GM12874 (cell line): Measurements from ENCODE around the gene CCDC154.

Experiments
- TF ChIP-seq, protein P1 (sequence below): IDR thresholded peaks from 2 replicates; pipeline ENCODE4 v1.5.1; 2011; ENCODE audit warnings: low read depth, mild to moderate bottlenecking, control low read depth, low read length, moderate library complexity; ENCODE audit not compliant: insufficient read depth

Gene CCDC154

GRCh38 chr16:1455190-1456171 lies 11.1 kb upstream of the CCDC154 start:
- TF ChIP-seq, protein P1, sequence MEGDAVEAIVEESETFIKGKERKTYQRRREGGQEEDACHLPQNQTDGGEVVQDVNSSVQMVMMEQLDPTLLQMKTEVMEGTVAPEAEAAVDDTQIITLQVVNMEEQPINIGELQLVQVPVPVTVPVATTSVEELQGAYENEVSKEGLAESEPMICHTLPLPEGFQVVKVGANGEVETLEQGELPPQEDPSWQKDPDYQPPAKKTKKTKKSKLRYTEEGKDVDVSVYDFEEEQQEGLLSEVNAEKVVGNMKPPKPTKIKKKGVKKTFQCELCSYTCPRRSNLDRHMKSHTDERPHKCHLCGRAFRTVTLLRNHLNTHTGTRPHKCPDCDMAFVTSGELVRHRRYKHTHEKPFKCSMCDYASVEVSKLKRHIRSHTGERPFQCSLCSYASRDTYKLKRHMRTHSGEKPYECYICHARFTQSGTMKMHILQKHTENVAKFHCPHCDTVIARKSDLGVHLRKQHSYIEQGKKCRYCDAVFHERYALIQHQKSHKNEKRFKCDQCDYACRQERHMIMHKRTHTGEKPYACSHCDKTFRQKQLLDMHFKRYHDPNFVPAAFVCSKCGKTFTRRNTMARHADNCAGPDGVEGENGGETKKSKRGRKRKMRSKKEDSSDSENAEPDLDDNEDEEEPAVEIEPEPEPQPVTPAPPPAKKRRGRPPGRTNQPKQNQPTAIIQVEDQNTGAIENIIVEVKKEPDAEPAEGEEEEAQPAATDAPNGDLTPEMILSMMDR, result no peak

DNA sequence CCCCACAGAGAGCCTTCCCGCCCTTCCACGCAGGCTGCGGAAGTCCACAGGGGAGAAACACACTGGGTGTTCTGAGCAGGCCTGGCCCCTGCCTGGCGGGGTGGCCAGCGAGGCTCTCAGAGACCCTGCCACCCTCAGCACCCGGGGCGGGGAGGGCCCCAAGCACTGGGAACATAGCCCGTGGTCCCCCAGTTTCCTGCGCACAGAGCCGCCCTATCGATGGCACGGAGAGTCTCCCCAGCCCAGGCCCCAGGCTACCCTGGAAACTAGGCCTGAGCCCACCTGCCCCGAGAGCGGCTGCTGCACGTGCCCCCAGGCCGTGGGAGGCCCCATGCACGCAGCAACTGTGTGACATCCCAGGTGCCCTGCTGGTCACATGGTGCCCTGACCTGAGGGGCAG lies 10.2 kb upstream of the CCDC154 start:
- TF ChIP-seq, protein P1, result no peak

DNA sequence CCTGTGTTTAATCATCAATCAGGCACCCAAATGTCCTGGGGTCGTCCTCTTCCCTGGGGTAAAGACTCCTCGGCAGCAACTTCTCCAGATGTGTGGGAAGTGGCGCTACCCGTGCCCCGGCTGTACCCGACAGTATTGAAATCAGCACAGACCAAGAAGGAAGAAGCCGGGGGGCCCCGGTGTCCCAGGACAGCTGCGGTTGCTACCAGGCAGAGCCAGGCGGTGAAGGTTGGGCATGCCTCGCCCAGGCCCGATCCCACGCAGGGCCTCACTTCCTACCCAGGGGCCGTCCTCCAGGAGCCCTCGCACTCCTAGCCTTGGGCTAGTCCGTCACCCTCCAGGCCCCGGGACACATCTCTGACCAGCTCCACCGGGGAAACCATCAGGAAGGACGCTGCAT lies 9.0 kb upstream of the CCDC154 start:
- TF ChIP-seq, protein P1, result no peak

DNA sequence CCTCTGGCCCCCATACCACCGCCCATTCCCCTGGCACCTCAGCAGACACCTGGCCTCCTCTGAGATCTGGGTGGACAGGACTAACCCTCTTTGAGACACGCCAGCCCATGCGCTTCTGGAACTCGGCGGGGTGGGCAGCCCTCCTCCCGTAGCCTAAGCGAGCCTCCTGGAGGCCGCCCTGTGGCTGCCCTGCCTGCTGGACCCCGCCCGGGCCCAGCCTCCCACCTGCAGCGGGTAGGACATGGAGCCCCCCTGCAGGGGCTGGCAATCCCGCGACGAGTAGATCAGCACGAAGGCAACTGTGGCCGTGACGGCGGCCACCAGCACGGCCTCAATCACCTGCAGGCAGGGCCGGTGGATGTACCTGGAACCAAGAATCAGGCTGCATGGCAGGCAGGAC lies 8.2 kb upstream of the CCDC154 start:
- TF ChIP-seq, protein P1, result no peak

DNA sequence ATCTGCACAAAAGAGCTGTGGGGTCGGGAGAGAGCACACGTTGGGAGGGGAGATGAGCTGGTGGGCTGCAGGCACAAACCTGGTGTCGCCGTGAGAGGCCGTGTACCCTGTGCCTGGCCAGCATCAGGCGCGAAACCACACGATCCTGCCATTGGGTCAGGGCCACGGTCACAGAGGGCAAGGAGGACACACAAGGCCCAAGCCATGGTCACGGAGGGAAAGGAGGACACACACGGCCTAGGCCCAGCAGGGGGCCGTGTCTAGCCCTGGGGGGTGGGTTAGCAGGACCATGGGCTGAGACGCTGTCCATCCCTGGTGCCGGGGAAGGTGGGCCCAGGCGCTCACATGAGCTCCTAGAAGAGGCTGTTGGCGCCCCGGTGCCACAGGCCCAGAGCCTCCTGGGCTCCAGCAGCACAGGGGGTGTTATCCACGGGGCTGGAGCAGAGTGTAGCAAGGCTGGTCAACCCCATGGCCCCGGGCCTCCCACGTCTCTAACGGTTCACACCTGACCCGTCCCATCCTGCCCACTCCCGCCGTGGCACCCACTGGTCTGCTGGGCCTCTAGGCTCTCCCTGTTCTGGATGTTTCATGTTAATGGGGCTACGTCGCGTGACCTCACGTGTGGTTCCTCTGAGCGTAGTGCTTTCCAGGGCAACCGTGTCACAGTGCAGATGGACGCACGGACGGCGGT lies 7.5 kb upstream of the CCDC154 start:
- TF ChIP-seq, protein P1, result no peak

- TF ChIP-seq, protein P1, result no peak
Measured at GRCh38 chr16:1450841-1451240, 6.5 kb upstream of the CCDC154 start.

DNA sequence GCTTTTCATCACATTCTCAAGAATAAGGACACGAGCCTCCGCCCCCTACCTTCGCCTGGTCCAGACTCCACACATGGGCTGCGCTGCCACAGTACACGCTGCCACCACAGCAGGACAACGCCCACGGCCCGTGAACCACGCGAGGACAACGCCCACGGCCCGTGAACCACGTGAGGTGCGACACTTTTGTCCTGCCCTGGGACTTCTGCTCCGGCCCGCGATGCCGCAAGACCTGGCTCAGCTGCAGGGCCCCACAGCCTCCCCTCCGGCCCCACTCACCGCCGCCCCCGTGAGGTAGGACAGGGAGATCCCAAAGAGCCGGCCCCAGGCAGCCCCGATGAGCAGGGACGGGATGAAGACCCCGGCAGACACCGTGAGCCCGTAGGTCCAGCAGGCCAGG lies 5.9 kb upstream of the CCDC154 start:
- TF ChIP-seq, protein P1, result no peak
